ENCODE data around the gene SOHLH1.
A peak's percentile ranks its signal among the peaks of the same experiment; 100 is the strongest.

The SOHLH1 gene

DNA sequence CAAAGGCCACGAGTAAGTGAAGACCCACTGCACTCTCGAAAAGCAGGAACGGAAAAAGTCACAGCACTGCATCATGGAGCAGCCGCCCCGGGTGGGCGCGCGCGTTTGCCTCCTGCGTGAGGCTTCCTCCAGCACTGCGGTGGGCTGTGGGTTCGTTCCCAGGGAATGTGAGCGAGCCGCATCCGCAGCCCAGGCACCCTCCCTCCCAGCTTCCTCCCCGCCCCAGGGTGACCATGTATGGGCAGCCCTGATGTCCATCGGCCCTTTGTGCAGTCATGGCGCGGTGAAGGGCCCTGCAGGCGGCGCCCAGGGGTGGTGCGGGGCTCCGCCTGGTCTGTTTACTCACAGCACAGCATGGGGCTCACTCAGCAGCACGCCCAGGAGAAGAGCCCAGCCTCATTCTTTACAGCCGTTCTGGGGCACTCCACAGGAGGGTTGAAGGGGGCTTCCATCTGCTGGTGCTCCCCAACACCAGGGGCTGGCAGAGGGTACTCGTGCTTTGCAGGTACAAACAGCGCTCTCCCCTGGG lies 35.4 kb upstream of the SOHLH1 start (continued):
- peak; percentile 80 for TF ChIP-seq ZIC2 (tag by site-specific recombination; IDR thresholded peaks at IDR 0.05)

DNA sequence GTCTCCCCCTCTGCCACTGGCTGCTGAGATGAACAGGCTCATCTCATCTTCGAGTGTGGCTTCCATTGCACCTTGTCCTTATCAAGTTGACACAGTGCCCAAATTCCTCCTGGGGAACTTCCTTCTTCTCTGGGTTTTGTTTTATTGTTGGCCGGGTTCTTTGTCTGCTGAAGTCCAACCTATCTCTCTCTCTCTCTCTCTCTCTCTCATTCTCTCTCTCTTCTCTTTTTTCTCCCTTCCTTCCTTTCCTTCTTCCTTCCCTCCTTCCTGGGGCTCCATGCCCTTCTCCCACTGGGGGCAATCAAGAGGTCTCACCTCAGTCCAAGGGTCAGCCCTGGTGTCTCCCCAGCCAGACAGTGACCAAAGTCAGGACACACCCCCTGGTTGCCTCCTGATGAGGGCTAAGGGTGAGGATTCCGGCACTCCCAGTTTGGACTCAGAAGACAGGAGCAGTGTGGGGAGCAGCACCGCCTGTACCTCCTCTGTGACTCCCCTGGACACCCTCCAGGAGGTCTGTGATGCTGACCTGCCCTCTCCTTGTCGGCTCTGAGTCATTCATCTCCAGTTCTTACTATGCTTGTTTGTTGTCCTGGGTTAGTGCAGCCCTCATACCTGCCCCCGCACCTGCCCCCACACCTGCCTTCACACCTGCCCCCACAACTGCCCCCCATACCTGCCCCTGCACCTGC lies 33.4 kb upstream of the SOHLH1 start:
- Histone ChIP-seq H3K4me1 (ENCODE audit: control insufficient read depth, insufficient read depth, low read length) (no peaks in the 10 kb centered on the region), H3K9me3 (ENCODE audit: control insufficient read depth, insufficient read depth, low read depth, low read length) (no peaks in the 10 kb centered on the region), H3K4me3 (ENCODE audit: low read depth, low read length) (no peak overlapping the region), H3K36me3 (ENCODE audit: control insufficient read depth in 2 of 2, insufficient read depth in 1 of 2, low read length in 2 of 2) (no peaks in the 10 kb centered on the region), H3K27ac (ENCODE audit: extremely low read depth, low read depth, low read length) (no peak overlapping the region)
- CTCF ChIA-PET, result no interaction called here
- POLR2A ChIA-PET, result no interaction called here
- TF ChIP-seq ZNF366 (tag by site-specific recombination; conservative IDR thresholded peaks at IDR 0.05) (0 out of 2 replicates have a peak, but pooled peaks have one; percentile 54), GLIS1 (tag by site-specific recombination; IDR thresholded peaks at IDR 0.05) (peak; percentile 80), KLF9 (tag by site-specific recombination; IDR thresholded peaks at IDR 0.05; ENCODE audit: low read depth) (0 out of 2 replicates have a peak, but pooled peaks have one; percentile 14), ZIC2 (tag by site-specific recombination; IDR thresholded peaks at IDR 0.05) (no peak), ZNF596 (tag by site-specific recombination; IDR thresholded peaks at IDR 0.05) (peak; percentile 63; the same call in 1 of the 2 replicates)

DNA sequence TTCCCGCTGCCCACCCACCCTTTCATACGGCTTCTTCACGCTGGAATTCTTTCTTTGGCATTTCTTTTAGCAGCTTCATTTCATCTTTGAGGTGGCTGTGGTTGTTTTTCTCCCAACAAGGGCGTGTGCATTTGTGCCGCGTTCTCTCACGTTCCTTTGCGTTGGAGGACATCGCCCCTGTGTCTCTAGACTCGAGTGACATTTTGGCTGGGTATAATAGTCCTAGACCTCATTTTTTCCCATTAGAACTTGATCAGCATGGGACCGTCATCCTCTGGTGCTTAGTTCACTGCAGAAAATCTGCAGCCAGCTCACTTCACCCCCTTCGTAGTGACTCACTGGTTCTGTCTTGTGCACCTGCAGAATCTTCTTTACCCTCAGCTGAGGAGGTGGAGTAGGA lies 32.2 kb upstream of the SOHLH1 start:
- H3K27ac ChIP-seq (ENCODE audit: extremely low read depth, low read depth, low read length), result no peak overlapping the region
- ChIA-PET POLR2A (no interaction called here), CTCF (no interaction called here)
- H3K4me3 ChIP-seq (ENCODE audit: low read depth, low read length), result no peak overlapping the region
- no peaks in the 10 kb centered on the region for H3K9me3 ChIP-seq (ENCODE audit: control insufficient read depth, insufficient read depth, low read depth, low read length)
- no peaks in the 10 kb centered on the region for H3K36me3 ChIP-seq (ENCODE audit: control insufficient read depth in 2 of 2, insufficient read depth in 1 of 2, low read length in 2 of 2)
- H3K4me1 ChIP-seq (ENCODE audit: control insufficient read depth, insufficient read depth, low read length), result no peaks in the 10 kb centered on the region
- TF ChIP-seq, protein P1, sequence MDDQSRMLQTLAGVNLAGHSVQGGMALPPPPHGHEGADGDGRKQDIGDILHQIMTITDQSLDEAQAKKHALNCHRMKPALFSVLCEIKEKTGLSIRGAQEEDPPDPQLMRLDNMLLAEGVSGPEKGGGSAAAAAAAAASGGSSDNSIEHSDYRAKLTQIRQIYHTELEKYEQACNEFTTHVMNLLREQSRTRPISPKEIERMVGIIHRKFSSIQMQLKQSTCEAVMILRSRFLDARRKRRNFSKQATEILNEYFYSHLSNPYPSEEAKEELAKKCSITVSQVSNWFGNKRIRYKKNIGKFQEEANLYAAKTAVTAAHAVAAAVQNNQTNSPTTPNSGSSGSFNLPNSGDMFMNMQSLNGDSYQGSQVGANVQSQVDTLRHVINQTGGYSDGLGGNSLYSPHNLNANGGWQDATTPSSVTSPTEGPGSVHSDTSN (CRISPR knock-in tag; IDR thresholded peaks at IDR 0.05), result no peak
- TF ChIP-seq ZNF596 (tag by site-specific recombination; IDR thresholded peaks at IDR 0.05) (no peak), ZNF791 (tag by site-specific recombination; IDR thresholded peaks at IDR 0.05) (no peak), ZSCAN30 (tag by site-specific recombination; IDR thresholded peaks at IDR 0.05) (no peak), ZNF184 (tag by site-specific recombination; IDR thresholded peaks at IDR 0.05) (no peak), ZNF223 (tag by site-specific recombination; IDR thresholded peaks at IDR 0.05) (no peak), SCRT1 (tag by site-specific recombination; IDR thresholded peaks at IDR 0.05; ENCODE audit: borderline replicate concordance) (no peak), ZNF426 (tag by site-specific recombination; IDR thresholded peaks at IDR 0.05) (no peak), ZFHX2 (tag by site-specific recombination; conservative IDR thresholded peaks at IDR 0.05) (no peak), SALL2 (tag by site-specific recombination; IDR thresholded peaks at IDR 0.05; ENCODE audit: borderline replicate concordance) (no peak), ZBTB17 (tag by site-specific recombination; IDR thresholded peaks at IDR 0.05) (no peak), YY2 (tag by site-specific recombination; IDR thresholded peaks at IDR 0.05) (no peak), ZNF292 (tag by site-specific recombination; IDR thresholded peaks at IDR 0.05; ENCODE audit: borderline replicate concordance, low read depth) (no peak), ZNF37A (tag by site-specific recombination; IDR thresholded peaks at IDR 0.05) (no peak)
- TF ChIP-seq, protein P2, sequence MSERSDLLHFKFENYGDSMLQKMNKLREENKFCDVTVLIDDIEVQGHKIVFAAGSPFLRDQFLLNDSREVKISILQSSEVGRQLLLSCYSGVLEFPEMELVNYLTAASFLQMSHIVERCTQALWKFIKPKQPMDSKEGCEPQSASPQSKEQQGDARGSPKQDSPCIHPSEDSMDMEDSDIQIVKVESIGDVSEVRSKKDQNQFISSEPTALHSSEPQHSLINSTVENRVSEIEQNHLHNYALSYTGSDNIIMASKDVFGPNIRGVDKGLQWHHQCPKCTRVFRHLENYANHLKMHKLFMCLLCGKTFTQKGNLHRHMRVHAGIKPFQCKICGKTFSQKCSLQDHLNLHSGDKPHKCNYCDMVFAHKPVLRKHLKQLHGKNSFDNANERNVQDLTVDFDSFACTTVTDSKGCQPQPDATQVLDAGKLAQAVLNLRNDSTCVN (tag by site-specific recombination; optimal IDR thresholded peaks at IDR 0.05), result no peak
- TF ChIP-seq, protein P3, sequence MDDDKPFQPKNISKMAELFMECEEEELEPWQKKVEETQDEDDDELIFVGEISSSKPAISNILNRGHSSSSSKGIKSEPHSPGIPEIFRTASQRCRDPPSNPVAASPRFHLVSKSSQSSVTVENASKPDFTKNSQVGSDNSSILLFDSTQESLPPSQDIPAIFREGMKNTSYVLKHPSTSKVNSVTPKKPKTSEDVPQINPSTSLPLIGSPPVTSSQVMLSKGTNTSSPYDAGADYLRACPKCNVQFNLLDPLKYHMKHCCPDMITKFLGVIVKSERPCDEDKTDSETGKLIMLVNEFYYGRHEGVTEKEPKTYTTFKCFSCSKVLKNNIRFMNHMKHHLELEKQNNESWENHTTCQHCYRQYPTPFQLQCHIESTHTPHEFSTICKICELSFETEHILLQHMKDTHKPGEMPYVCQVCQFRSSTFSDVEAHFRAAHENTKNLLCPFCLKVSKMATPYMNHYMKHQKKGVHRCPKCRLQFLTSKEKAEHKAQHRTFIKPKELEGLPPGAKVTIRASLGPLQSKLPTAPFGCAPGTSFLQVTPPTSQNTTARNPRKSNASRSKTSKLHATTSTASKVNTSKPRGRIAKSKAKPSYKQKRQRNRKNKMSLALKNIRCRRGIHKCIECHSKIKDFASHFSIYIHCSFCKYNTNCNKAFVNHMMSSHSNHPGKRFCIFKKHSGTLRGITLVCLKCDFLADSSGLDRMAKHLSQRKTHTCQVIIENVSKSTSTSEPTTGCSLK (tag by site-specific recombination; IDR thresholded peaks at IDR 0.05), result no peak
- TF ChIP-seq, protein P4, sequence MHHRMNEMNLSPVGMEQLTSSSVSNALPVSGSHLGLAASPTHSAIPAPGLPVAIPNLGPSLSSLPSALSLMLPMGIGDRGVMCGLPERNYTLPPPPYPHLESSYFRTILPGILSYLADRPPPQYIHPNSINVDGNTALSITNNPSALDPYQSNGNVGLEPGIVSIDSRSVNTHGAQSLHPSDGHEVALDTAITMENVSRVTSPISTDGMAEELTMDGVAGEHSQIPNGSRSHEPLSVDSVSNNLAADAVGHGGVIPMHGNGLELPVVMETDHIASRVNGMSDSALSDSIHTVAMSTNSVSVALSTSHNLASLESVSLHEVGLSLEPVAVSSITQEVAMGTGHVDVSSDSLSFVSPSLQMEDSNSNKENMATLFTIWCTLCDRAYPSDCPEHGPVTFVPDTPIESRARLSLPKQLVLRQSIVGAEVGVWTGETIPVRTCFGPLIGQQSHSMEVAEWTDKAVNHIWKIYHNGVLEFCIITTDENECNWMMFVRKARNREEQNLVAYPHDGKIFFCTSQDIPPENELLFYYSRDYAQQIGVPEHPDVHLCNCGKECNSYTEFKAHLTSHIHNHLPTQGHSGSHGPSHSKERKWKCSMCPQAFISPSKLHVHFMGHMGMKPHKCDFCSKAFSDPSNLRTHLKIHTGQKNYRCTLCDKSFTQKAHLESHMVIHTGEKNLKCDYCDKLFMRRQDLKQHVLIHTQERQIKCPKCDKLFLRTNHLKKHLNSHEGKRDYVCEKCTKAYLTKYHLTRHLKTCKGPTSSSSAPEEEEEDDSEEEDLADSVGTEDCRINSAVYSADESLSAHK (tag by site-specific recombination; IDR thresholded peaks at IDR 0.05), result no peak
